HCT116 (cell line): ENCODE results near the gene CRIM1. TPM values are rescaled to one million over a fixed set of nuclear protein-coding genes. Genes with fewer than 3 reads are reported as not detected.
A peak's percentile ranks its signal among the peaks of the same experiment; 100 is the strongest.

Experiments
- ATAC-seq: fragments of 200-7000 bp; cut with Tn5 transposase; 2 replicates; pipeline ENCODE4 v1.9.1; 2020; ENCODE audit warnings: mild to moderate bottlenecking, moderate library complexity
- BruUV-seq: library from RNA; stranded (reverse); fragments of 400-500 nt; replicated peaks from 2 replicates; lab custom pipeline; 2021; lab: Mats Ljungman, UMichigan
- CTCF ChIA-PET: fragments of 300-600 bp; sonication (Branson Sonifier 250); formaldehyde crosslinking; loops from one replicate; lab custom pipeline; 2021; ENCODE audit warnings: antibody characterized with exemption; lab: Charles Lee
- POLR2A ChIA-PET: fragments of 300-600, 350-600 bp; sonication (Branson Sonifier 250); formaldehyde crosslinking; loops from one replicate; lab custom pipeline; 2021; ENCODE audit warnings: antibody characterized with exemption; lab: Charles Lee
- RAD21 ChIA-PET, 2 experiments: fragments of 300-600 bp; sonication (Branson Sonifier 250); formaldehyde crosslinking; loops; one replicate each; lab custom pipeline; 2023; ENCODE audit warnings: low total read pairs in 2 of 2; ENCODE audit not compliant: uncharacterized antibody in 2 of 2, unreplicated experiment in 2 of 2, low non-redundant PET in 1 of 2; lab: Charles Lee
- DNase-seq: peaks from one replicate; pipeline ENCODE4 v3.0.0-alpha.2; 2010; ENCODE audit warnings: low read depth, low spot score
- H2AFZ ChIP-seq: fragments of 200-600 bp; shearing (Covaris generic), sonication (generic); 2 replicates; pipeline ENCODE4 v1.6.1; 2017; ENCODE audit warnings: low read depth, mixed run types, mixed read lengths, antibody characterized with exemption, low read length; ENCODE audit not compliant: poor library complexity, severe bottlenecking
- H3K27ac ChIP-seq: 2 replicates; pipeline ENCODE4 v1.5.1; 2012; ENCODE audit warnings: low read depth, low read length
- H3K27me3 ChIP-seq: fragments of 200-600 bp; sonication (generic); 2 replicates; pipeline ENCODE4 v1.6.1; 2016; ENCODE audit warnings: mixed run types, low read length, mixed read lengths; ENCODE audit not compliant: insufficient read depth
- H3K36me3 ChIP-seq, 2 experiments: fragments of 200-500 bp in 1 of 2; fragments of 200-600 bp in 1 of 2; sonication (Bioruptor generic) in 1 of 2; sonication (generic) in 1 of 2; 2 replicates each; pipeline versions ENCODE4 v1.5.1 to v1.6.1; 2014 to 2016; ENCODE audit warnings: low read length in 2 of 2, inconsistent platforms in 1 of 2, mixed read lengths in 1 of 2, mixed run types in 1 of 2; ENCODE audit not compliant: insufficient read depth in 2 of 2, control insufficient read depth in 1 of 2
- H3K4me1 ChIP-seq, 2 experiments: fragments of 200-600 bp in 1 of 2; sonication (generic) in 1 of 2; 2 replicates each; pipeline versions ENCODE4 v1.5.1 to v1.6.1; 2012 to 2017; ENCODE audit warnings: low read length in 2 of 2, inconsistent platforms in 1 of 2, mild to moderate bottlenecking in 1 of 2, mixed read lengths in 1 of 2, mixed run types in 1 of 2, moderate library complexity in 1 of 2; ENCODE audit not compliant: insufficient read depth in 2 of 2, control insufficient read depth in 1 of 2
- H3K4me2 ChIP-seq: fragments of 200-600 bp; sonication (generic); 2 replicates; pipeline ENCODE4 v1.6.1; 2017; ENCODE audit warnings: mixed run types, low read length, mixed read lengths
- H3K4me3 ChIP-seq, 2 experiments: fragments of 200-600 bp in 1 of 2; sonication (generic) in 1 of 2; replicated peaks in 1 of 2; 2 replicates each; pipeline ENCODE4 v1.5.1; 2011 to 2016; ENCODE audit warnings: low read length in 2 of 2, control low read depth in 1 of 2, low read depth in 1 of 2, mild to moderate bottlenecking in 1 of 2, mixed read lengths in 1 of 2, mixed run types in 1 of 2
- H3K79me2 ChIP-seq: fragments of 200-600 bp; sonication (generic); 2 replicates; pipeline ENCODE4 v1.6.1; 2017; ENCODE audit warnings: mild to moderate bottlenecking, mixed run types, low read length, moderate library complexity, mixed read lengths; ENCODE audit not compliant: insufficient read depth
- H3K9ac ChIP-seq: fragments of 200-600 bp; sonication (generic); 2 replicates; pipeline ENCODE4 v1.6.1; 2016; ENCODE audit warnings: low read length, mixed read lengths
- H3K9me2 ChIP-seq: fragments of 200-600 bp; sonication (generic), shearing (Covaris generic); 2 replicates; pipeline ENCODE4 v1.6.1; 2017; ENCODE audit warnings: mixed run types, mild to moderate bottlenecking, moderate library complexity; ENCODE audit not compliant: insufficient read depth
- H3K9me3 ChIP-seq, 2 experiments: fragments of 200-500 bp in 1 of 2; fragments of 200-600 bp in 1 of 2; sonication (Bioruptor generic) in 1 of 2; sonication (generic) in 1 of 2; 2 replicates each; pipeline ENCODE4 v1.6.1; 2014 to 2017; ENCODE audit warnings: low read length in 2 of 2, mixed read lengths in 2 of 2, inconsistent platforms in 1 of 2, low read depth in 1 of 2, mild to moderate bottlenecking in 1 of 2, mixed run types in 1 of 2, moderate library complexity in 1 of 2; ENCODE audit not compliant: control insufficient read depth in 1 of 2, insufficient read depth in 1 of 2
- H4K20me1 ChIP-seq: fragments of 200-600 bp; sonication (generic), shearing (Covaris generic); 2 replicates; pipeline ENCODE4 v1.6.1; 2017; ENCODE audit warnings: mixed run types, mild to moderate bottlenecking, moderate library complexity; ENCODE audit not compliant: insufficient read depth
- CBX3 ChIP-seq: IDR thresholded peaks from 2 replicates; pipeline ENCODE4 v1.6.1; 2012; ENCODE audit warnings: low read depth
- CEBPB ChIP-seq: IDR thresholded peaks from 2 replicates; pipeline ENCODE4 v1.6.1; 2012; ENCODE audit warnings: low read depth
- EGR1 ChIP-seq: IDR thresholded peaks from 2 replicates; pipeline ENCODE4 v1.6.1; 2012; ENCODE audit warnings: low read depth
- ELF1 ChIP-seq: IDR thresholded peaks from 2 replicates; pipeline ENCODE4 v1.6.1; 2012; ENCODE audit warnings: low read depth, borderline replicate concordance
- EZH2 ChIP-seq: fragments of 200-600 bp; sonication (generic); IDR thresholded peaks from 2 replicates; pipeline ENCODE4 v1.6.1; 2017; ENCODE audit warnings: antibody characterized with exemption, mixed run types
- FOSL1 ChIP-seq: IDR thresholded peaks from 2 replicates; pipeline ENCODE4 v1.6.1; 2012; ENCODE audit warnings: low read depth
- JUND ChIP-seq: IDR thresholded peaks from 2 replicates; pipeline ENCODE4 v1.6.1; 2012
- MAX ChIP-seq: IDR thresholded peaks from 2 replicates; pipeline ENCODE4 v1.6.1; 2012
- RAD21 ChIP-seq: IDR thresholded peaks from 2 replicates; pipeline ENCODE4 v1.6.1; 2012; ENCODE audit warnings: low read depth, mild to moderate bottlenecking
- SP1 ChIP-seq: IDR thresholded peaks from 2 replicates; pipeline ENCODE4 v1.6.1; 2012; ENCODE audit warnings: low read depth
- YY1 ChIP-seq: IDR thresholded peaks from 2 replicates; pipeline ENCODE4 v1.6.1; 2011; ENCODE audit warnings: low read length, low read depth, moderate library complexity, mild to moderate bottlenecking; ENCODE audit not compliant: insufficient replicate concordance; ENCODE audit errors: extremely low read depth
- ZBTB33 ChIP-seq: IDR thresholded peaks from 2 replicates; pipeline ENCODE4 v1.6.1; 2011; ENCODE audit warnings: mild to moderate bottlenecking, low read length, moderate library complexity; ENCODE audit not compliant: insufficient replicate concordance; ENCODE audit errors: extremely low read depth
- intact Hi-C: fragments of 100-400 bp; cut with micrococcal nuclease; formaldehyde crosslinking; loops from 2 replicates; pipeline ENCODE4 v1.10.0; 2022
- total RNA-seq: library from RNA; stranded (reverse); gene quantifications from one replicate; pipeline ENCODE4 v1.2.1, GENCODE V29; 2021; ENCODE audit not compliant: unreplicated experiment

CRIM1 gene
- total RNA-seq, 1 experiment from 2014 or later, result 27.2 TPM

GRCh38 chr2:36567711-36568408 is 212.3 kb downstream of the CRIM1 start (continued):
- TF ChIP-seq MAX, result no peak
- TF ChIP-seq RAD21, result no peak
- TF ChIP-seq ZBTB33, result no peak
- no peak for TF ChIP-seq EGR1
- TF ChIP-seq ELF1, result no peak
- no peak for TF ChIP-seq EZH2
- no peak for TF ChIP-seq CEBPB
- TF ChIP-seq YY1, result no peak

GRCh38 chr2:36568516-36569246 is 213.1 kb downstream of the CRIM1 start:
- POLR2A ChIA-PET, result interaction anchor here (1.8 kb wide), 1 partner anchor 81 kb away, joined by 7 read pairs; no protein-coding TSS in a partner anchor
- H3K27ac ChIP-seq, result peak overlapping the region; percentile 52; the same call in 1 of the 2 replicates
- H3K9me3 ChIP-seq, result no peaks in the 10 kb centered on the region
- peaks cover 29 to 53% of the 10 kb centered on the region in 2 experiments for H3K4me1 ChIP-seq
- TF ChIP-seq FOSL1 (peak; percentile 43; the same call in 1 of the 2 replicates), RAD21 (no peak), CEBPB (no peak), SP1 (peak; percentile 54; the same call in 1 of the 2 replicates), CBX3 (0 out of 2 replicates have a peak, but pooled peaks have one; percentile 44), YY1 (no peak), JUND (peak; percentile 57; the same call in 1 of the 2 replicates)
- intact Hi-C loops, result loop anchor here (10.0 kb wide), 1 partner anchor 214 kb away; the partner anchor contains the start of gene CRIM1
- H4K20me1 ChIP-seq, result no peaks in the 10 kb centered on the region
- H3K4me3 ChIP-seq, result peak overlapping the region; percentile 11 to 27; a peak in 3 of 4 replicates
- H2AFZ ChIP-seq, result no peak overlapping the region
- CTCF ChIA-PET, result interaction anchor here (1.1 to 1.3 kb wide), 2 partner anchors 10 to 211 kb away, joined by 3 read pairs; no protein-coding TSS in a partner anchor
- no peaks in the 10 kb centered on the region; a peak in 1 of 4 replicates for H3K36me3 ChIP-seq
- ATAC-seq (peak; percentile 76), DNase-seq (no peak)
- RAD21 ChIA-PET, result no interaction called here
- BruUV-seq, result no TSS peak
- peak overlapping the region; percentile 68 for H3K4me2 ChIP-seq
- peak overlapping the region; percentile 56 for H3K9ac ChIP-seq
- no peaks in the 10 kb centered on the region for H3K9me2 ChIP-seq
- peaks cover 22% of the 10 kb centered on the region for H3K79me2 ChIP-seq
- no peaks in the 10 kb centered on the region for H3K27me3 ChIP-seq
